ENCODE measurements around the gene CMC4.

The CMC4 gene

GRCh38 chrX:155070038-155070437, 898 bp downstream of the CMC4 start:
- Mint-ChIP-seq H3K27ac (ENCODE audit: low read depth) (peak overlapping the region; percentile 89), H3K9me3 (no peaks in the 10 kb centered on the region), H3K27me3 (no peaks in the 10 kb centered on the region), H3K36me3 (ENCODE audit: insufficient read depth) (peaks cover 12% of the 10 kb centered on the region), H3K4me1 (peaks cover 41% of the 10 kb centered on the region), H3K4me3 (peak overlapping the region; percentile 82)
- DNase-seq (ENCODE audit: low spot score in 2 of 2) (no peak), ATAC-seq (replicated peaks; ENCODE audit: extremely low read depth, poor library complexity, severe bottlenecking) (no peak)

DNA sequence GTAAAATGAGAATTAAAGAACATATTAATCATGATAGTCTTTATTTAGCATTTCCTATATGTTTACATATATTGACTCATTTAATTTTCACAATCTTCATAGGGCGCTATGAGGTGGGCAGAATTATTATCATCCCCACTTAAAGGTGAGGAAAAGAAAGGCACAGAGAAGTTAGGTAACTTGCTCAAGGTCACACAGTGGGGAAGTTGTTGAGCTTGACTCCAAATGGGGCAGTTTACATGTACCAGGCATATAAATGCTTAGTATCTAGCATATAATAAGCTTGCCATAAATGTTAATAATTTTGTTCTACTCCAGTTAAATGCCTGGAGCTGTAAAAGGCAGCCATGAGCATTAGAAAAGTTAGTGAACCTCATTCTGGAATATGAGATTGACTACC, 1.5 kb downstream of the CMC4 start:
- ATAC-seq (replicated peaks; ENCODE audit: extremely low read depth, poor library complexity, severe bottlenecking) (no peak), DNase-seq (ENCODE audit: low spot score in 2 of 2) (no peak)
- peak overlapping the region; percentile 89 for H3K27ac Mint-ChIP-seq (ENCODE audit: low read depth)
- H3K9me3 Mint-ChIP-seq, result no peaks in the 10 kb centered on the region
- H3K27me3 Mint-ChIP-seq, result no peaks in the 10 kb centered on the region
- peak overlapping the region; percentile 82 for H3K4me3 Mint-ChIP-seq
- peaks cover 12% of the 10 kb centered on the region for H3K36me3 Mint-ChIP-seq (ENCODE audit: insufficient read depth)
- H3K4me1 Mint-ChIP-seq, result peaks cover 38% of the 10 kb centered on the region

GRCh38 chrX:155068165-155068564, 2.8 kb downstream of the CMC4 start:
- no peaks in the 10 kb centered on the region for H3K9me3 Mint-ChIP-seq
- H3K4me1 Mint-ChIP-seq, result peaks cover 27% of the 10 kb centered on the region
- ATAC-seq (replicated peaks; ENCODE audit: extremely low read depth, poor library complexity, severe bottlenecking), result no peak
- no peaks in the 10 kb centered on the region for H3K27me3 Mint-ChIP-seq
- DNase-seq (ENCODE audit: low spot score in 2 of 2), result no peak
- H3K4me3 Mint-ChIP-seq, result no peak overlapping the region
- no peak overlapping the region for H3K27ac Mint-ChIP-seq (ENCODE audit: low read depth)
- peaks cover 11% of the 10 kb centered on the region for H3K36me3 Mint-ChIP-seq (ENCODE audit: insufficient read depth)

DNA sequence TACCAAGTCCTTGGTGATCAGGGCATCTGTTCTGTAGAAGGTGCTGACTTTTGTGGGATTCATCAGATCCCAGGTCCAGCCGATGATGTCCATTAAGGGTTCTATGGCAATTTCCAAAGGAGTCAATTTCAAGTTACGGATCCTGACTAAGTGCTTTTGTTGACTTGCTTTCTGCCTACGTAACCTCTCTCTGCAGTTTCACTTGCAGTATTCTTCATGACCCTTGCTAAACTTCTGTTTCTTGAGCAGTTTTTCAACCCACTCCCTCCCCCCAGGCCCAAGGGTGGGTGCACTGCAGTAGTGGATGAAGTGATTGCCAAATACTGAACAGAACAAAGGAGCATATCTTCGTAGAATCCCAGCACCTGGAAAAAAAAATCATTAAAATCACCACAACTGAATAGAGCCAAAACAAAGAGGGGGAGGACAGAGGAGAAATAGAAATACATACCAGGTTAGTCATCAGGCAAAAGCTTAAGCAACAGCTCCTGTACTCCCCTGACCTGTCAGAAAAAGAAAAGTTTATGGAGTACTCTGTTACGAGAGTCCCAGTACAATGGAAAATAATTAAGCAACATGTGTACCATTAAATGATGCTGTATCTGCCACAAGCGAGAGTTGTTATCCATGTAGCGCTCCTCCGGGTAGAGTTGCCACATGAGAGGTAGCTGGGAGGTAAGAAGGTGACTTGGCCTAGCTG, 5.8 kb downstream of the CMC4 start:
- no peak overlapping the region for H3K4me3 Mint-ChIP-seq
- peaks cover 11% of the 10 kb centered on the region for H3K36me3 Mint-ChIP-seq (ENCODE audit: insufficient read depth)
- no peaks in the 10 kb centered on the region for H3K27me3 Mint-ChIP-seq
- no peak overlapping the region for H3K27ac Mint-ChIP-seq (ENCODE audit: low read depth)
- DNase-seq (ENCODE audit: low spot score in 2 of 2) (no peak), ATAC-seq (replicated peaks; ENCODE audit: extremely low read depth, poor library complexity, severe bottlenecking) (no peak)
- peaks cover 8% of the 10 kb centered on the region for H3K4me1 Mint-ChIP-seq
- H3K9me3 Mint-ChIP-seq, result no peaks in the 10 kb centered on the region

DNA sequence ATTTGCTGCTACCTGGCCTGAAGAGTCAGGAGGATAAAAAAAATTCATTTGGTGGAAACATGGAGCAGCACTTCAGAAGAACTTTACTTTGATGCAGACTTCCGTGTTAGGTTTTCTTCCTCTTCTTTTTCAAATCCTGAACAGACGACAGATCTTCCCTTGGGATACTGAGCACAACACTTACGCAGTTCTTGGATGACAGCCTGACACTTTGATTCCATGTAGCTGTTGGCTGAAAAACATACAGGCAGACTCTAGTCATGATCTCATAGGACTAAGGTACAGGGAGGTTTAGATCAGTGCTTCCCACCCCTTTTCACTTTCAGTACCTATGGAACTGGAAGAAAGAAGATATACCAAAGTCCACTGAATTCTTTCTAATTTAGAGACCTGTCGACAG, 9.2 kb downstream of the CMC4 start:
- peaks cover 13% of the 10 kb centered on the region for H3K36me3 Mint-ChIP-seq (ENCODE audit: insufficient read depth)
- DNase-seq (ENCODE audit: low spot score in 2 of 2), result no peak
- ATAC-seq (replicated peaks; ENCODE audit: extremely low read depth, poor library complexity, severe bottlenecking), result no peak
- no peak overlapping the region for H3K27ac Mint-ChIP-seq (ENCODE audit: low read depth)
- H3K9me3 Mint-ChIP-seq, result no peaks in the 10 kb centered on the region
- H3K27me3 Mint-ChIP-seq, result no peaks in the 10 kb centered on the region
- peaks cover 8% of the 10 kb centered on the region for H3K4me1 Mint-ChIP-seq
- H3K4me3 Mint-ChIP-seq, result no peak overlapping the region

GRCh38 chrX:155056877-155057792, 13.8 kb downstream of the CMC4 start:
- ATAC-seq (replicated peaks; ENCODE audit: extremely low read depth, poor library complexity, severe bottlenecking) (peak; percentile 60), DNase-seq (ENCODE audit: low spot score in 2 of 2) (peak; percentile 15 to 35)
- H3K4me1 Mint-ChIP-seq, result peaks cover 19% of the 10 kb centered on the region
- peak overlapping the region; percentile 57 for H3K4me3 Mint-ChIP-seq
- H3K36me3 Mint-ChIP-seq (ENCODE audit: insufficient read depth), result peaks cover 14% of the 10 kb centered on the region
- no peaks in the 10 kb centered on the region for H3K27me3 Mint-ChIP-seq
- H3K27ac Mint-ChIP-seq (ENCODE audit: low read depth), result no peak overlapping the region
- no peaks in the 10 kb centered on the region for H3K9me3 Mint-ChIP-seq

GRCh38 chrX:155056471-155056870, 14.5 kb downstream of the CMC4 start:
- ATAC-seq (replicated peaks; ENCODE audit: extremely low read depth, poor library complexity, severe bottlenecking), result peak; percentile 36
- no peak overlapping the region for H3K27ac Mint-ChIP-seq (ENCODE audit: low read depth)

GRCh38 chrX:155055494-155055893, 15.4 kb downstream of the CMC4 start:
- Mint-ChIP-seq H3K36me3 (ENCODE audit: insufficient read depth) (peaks cover 11% of the 10 kb centered on the region), H3K9me3 (no peaks in the 10 kb centered on the region), H3K4me3 (no peak overlapping the region), H3K4me1 (peaks cover 19% of the 10 kb centered on the region), H3K27ac (ENCODE audit: low read depth) (no peak overlapping the region), H3K27me3 (no peaks in the 10 kb centered on the region)
- ATAC-seq (replicated peaks; ENCODE audit: extremely low read depth, poor library complexity, severe bottlenecking), result no peak
- DNase-seq (ENCODE audit: low spot score in 2 of 2), result no peak

More at GRCh38 chrX:155056471-155056870, 14.5 kb downstream of the CMC4 start:
- no peaks in the 10 kb centered on the region for H3K9me3 Mint-ChIP-seq
- H3K27me3 Mint-ChIP-seq, result no peaks in the 10 kb centered on the region
- peak overlapping the region; percentile 57 for H3K4me3 Mint-ChIP-seq
- no peak for DNase-seq (ENCODE audit: low spot score in 2 of 2)
- H3K4me1 Mint-ChIP-seq, result peaks cover 19% of the 10 kb centered on the region
- H3K36me3 Mint-ChIP-seq (ENCODE audit: insufficient read depth), result peaks cover 13% of the 10 kb centered on the region

DNA sequence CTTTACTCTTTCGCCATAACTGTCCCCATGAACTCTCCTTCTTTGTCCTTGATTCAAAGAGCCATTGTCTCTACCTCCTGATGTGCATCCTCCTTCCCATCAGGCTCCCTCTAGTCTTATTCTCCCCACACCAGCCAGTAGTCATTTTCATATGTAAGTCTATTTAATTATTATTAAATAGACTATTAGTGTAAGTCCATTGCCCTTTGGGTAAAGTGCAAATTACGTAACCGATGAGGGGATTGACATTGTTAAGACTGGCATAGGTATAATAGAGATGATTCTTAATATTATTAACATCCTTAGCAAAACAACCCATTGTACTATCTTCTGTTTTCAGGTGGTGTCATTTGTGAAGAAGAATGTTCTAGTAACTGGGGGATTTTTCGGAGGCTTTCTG, 16.7 kb downstream of the CMC4 start:
- Mint-ChIP-seq H3K4me1 (peaks cover 20% of the 10 kb centered on the region), H3K9me3 (no peaks in the 10 kb centered on the region), H3K27ac (ENCODE audit: low read depth) (no peak overlapping the region), H3K4me3 (no peak overlapping the region), H3K27me3 (no peaks in the 10 kb centered on the region), H3K36me3 (ENCODE audit: insufficient read depth) (peaks cover 11% of the 10 kb centered on the region)
- DNase-seq (ENCODE audit: low spot score in 2 of 2), result no peak
- ATAC-seq (replicated peaks; ENCODE audit: extremely low read depth, poor library complexity, severe bottlenecking), result no peak

DNA sequence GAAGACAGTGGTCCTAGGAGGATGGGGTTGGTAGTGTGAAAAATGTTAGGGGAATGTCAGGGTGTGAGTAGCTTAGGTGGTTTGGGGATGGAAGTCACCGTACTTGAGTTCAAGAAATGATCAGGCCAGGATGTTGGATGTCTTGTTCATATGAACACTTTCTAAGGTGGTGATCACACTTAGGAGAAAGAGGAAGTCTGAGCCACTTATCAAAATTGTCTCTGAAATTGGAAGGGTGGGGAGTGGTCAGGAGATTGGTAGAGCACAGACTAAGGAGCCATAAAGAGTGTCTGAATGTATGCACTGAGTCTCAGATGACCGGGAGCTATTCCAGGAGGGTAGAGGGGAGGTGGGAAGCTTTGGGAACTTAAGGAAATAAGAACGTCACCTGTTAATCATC, 17.3 kb downstream of the CMC4 start:
- peaks cover 26% of the 10 kb centered on the region for H3K4me1 Mint-ChIP-seq
- peak overlapping the region; percentile 56 for H3K27ac Mint-ChIP-seq (ENCODE audit: low read depth)
- no peak overlapping the region for H3K4me3 Mint-ChIP-seq
- peaks cover 11% of the 10 kb centered on the region for H3K36me3 Mint-ChIP-seq (ENCODE audit: insufficient read depth)
- H3K27me3 Mint-ChIP-seq, result no peaks in the 10 kb centered on the region
- no peak for DNase-seq (ENCODE audit: low spot score in 2 of 2)
- H3K9me3 Mint-ChIP-seq, result no peaks in the 10 kb centered on the region
- ATAC-seq (replicated peaks; ENCODE audit: extremely low read depth, poor library complexity, severe bottlenecking), result no peak

- no peak overlapping the region for H3K4me3 Mint-ChIP-seq
- no peaks in the 10 kb centered on the region for H3K27me3 Mint-ChIP-seq
- peak overlapping the region; percentile 56 for H3K27ac Mint-ChIP-seq (ENCODE audit: low read depth)
- no peaks in the 10 kb centered on the region for H3K9me3 Mint-ChIP-seq
- H3K36me3 Mint-ChIP-seq (ENCODE audit: insufficient read depth), result peaks cover 11% of the 10 kb centered on the region
- peaks cover 26% of the 10 kb centered on the region for H3K4me1 Mint-ChIP-seq
- ATAC-seq (replicated peaks; ENCODE audit: extremely low read depth, poor library complexity, severe bottlenecking) (no peak), DNase-seq (ENCODE audit: low spot score in 2 of 2) (no peak)
These were observed 18.0 kb downstream of the CMC4 start for GRCh38 chrX:155052738-155053498.

GRCh38 chrX:155048977-155049619, 21.8 kb downstream of the CMC4 start:
- no peak for DNase-seq (ENCODE audit: low spot score in 2 of 2)
- peaks cover 13% of the 10 kb centered on the region for H3K36me3 Mint-ChIP-seq (ENCODE audit: insufficient read depth)
- no peaks in the 10 kb centered on the region for H3K27me3 Mint-ChIP-seq
- ATAC-seq (replicated peaks; ENCODE audit: extremely low read depth, poor library complexity, severe bottlenecking), result no peak
- H3K4me3 Mint-ChIP-seq, result no peak overlapping the region
- H3K4me1 Mint-ChIP-seq, result peaks cover 13% of the 10 kb centered on the region
- H3K9me3 Mint-ChIP-seq, result no peaks in the 10 kb centered on the region
- no peak overlapping the region for H3K27ac Mint-ChIP-seq (ENCODE audit: low read depth)
